Inferior parietal cortex (tissue), 1 donor: ENCODE results near the gene ISG20L2.

Experiments
- DNase-seq: peaks from one replicate; pipeline ENCODE4 v3.0.0-alpha.2; 2016; ENCODE audit errors: extremely low spot score

The ISG20L2 gene

GRCh38 chr1:156706657-156707416 is 21.7 kb downstream of the ISG20L2 start:
- no peak for DNase-seq

DNA sequence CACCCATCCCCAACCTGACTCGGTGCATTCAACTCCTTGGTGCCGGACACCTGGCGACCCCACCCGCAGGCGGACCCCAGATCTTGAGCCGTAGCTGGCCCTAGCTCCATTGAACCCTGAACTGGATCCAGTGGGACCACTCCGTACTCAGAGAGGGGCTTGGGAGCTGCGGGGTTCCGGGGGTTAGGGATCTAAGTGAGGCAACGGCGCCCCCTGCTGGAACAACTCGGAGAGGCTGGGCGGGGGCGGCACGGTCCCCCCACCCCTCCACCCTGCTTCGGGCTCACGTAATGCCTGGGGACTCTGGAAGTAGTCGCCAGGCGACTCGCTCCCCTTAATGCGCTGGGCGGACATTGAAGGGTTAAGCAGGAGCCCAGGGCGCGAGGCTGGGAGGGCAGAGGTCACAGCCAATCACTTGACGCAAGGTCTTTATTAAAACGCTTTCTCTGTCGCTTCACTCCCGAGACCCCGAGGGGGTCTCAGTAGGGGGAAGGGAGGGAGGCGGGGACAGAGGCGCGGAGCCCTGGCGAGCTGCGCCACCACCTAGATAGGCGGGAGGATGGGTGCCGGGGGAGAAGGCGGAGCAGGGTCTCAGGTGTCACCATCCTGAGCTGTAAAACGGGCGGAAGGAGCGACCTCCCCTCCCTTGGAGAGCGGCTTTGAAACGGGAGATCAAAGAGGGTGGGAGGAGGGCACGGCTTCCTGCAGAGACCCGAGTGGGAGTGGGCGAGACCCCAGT is 22.5 kb downstream of the ISG20L2 start:
- no peak for DNase-seq

DNA sequence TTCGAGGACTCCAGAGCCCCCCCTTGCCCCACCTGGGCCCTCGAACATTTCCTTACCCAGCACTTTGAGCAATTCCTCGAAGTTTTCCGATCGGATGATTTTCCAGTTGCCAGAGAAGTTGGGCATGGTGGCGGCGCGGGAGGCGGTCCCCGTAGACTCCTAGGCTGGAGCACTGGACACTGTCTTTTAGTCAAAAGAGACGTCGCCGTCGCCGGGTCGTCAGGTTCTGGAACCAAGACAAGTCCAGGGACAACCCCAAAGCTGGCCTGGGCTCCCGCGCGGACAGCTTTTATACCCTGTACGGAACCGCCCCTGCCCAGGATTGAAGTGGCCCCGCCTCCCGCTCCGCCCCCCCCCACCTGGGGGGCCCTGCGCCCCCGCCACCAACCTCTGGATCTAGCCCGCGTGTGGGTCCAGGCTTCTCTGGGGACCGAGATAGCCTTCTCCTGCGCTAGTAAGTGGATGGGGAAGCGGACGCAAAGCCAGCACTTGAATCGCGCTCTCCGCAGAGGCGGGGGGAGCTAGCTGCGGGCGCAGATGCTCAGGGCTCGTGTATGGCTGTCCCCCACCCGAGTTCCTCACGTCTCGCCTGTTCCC is 23.1 kb downstream of the ISG20L2 start, which contains the start of gene CRABP2:
TSS of gene CRABP2 (minus strand) at position 263 of the 597 bp plus-strand sequence. CDS start at position 126, 137 bp downstream.
- DNase-seq = no peak

DNA sequence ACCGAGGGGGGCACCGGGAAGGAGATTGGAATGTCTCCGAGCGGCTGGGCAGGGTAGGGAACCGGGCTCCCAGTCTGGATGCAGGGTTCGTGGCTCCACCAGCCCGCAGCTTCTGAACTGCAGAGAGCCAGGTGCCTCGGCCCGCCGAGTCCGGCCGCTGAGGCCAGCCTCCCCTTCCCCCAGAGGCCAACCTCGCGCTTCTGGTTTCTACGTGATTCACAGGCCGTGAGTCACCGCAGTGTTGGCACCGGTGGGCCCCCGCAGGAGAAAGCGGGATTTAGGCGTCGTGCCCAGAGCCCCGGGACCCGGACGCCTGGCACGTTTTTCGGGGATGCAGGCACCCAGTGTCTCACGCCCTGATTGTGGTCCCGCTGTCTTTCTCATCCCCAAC is 23.6 kb downstream of the ISG20L2 start:
- no peak for DNase-seq

- DNase-seq = no peak
These were observed 24.3 kb downstream of the ISG20L2 start for GRCh38 chr1:156704166-156704711.

DNA sequence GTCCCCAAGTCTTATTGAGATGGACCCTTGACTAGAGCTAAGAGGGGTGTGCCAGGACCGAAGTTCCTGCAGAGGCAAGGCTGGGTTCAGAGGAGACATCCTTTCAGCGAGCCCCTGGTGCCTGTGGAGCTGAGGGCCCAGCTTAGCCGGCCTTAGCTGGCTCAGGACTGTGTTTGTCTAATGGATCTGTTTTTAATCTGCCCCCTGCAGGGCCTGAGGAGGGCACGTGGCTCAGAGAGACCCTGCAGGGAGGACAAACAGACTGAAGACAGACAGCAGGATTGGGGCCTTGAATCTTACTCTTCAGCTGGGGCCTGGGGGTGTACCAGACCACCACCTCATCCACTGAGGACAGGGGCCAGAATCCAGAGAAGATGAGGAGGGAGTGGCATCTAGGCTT is 24.8 kb downstream of the ISG20L2 start:
- no peak for DNase-seq

DNA sequence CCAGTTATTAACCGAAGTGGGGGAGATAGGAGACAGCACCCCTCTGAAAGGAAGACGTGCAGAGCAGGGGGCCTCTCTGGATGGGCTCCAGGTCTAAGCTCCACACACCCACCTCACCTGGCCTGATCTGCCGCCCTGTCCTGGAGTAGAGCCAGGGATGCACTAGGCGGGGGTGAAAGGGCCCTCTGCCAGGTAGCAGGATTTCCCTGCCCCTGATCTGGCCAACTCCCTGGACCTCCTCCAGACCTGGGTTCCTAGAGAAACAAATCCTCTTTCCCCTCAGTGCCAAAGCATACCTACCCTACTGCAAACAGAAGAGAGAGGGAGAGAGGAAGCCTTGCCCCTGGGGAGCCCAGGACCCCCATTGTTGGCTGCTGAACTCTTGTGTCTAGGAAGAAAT is 25.2 kb downstream of the ISG20L2 start:
- DNase-seq = no peak

DNA sequence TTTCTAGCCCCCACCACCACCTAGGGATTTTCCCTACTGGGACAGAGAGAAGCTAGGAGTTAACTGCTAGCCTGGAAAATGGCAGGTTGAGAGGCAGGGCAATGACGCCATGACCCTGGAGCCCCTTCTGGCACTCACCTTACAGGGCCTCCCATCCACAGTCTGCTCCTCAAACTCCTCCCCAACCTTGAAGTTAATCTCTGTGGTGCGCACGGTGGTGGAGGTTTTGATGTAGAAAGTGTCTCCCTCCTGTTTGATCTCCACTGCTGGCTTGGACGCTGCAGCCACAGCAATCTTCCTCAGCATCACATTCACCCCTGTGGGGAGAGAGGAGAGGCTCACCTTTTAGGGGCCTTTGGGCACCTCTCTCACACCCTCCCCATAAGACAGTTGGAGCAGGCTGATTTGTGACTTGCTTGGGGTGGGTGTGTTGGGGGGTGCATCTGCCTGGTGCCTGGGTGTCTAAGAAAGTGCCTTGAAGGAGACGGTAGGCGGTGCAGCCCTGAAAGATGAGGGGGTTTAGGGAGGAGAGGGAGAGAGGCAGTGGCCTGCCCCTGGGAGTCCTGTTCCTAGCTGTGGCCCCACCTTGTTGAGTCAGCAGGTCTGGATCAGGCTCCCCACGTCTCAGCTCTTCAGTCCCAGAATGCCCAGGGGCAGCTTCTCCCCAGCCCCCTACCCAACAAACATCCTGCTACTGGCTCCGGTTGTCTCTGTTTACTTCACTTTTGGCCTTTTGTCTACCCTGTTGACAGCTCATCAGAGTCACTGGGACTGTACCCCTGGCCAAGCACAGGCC is 27.6 kb downstream of the ISG20L2 start:
- DNase-seq = no peak

DNA sequence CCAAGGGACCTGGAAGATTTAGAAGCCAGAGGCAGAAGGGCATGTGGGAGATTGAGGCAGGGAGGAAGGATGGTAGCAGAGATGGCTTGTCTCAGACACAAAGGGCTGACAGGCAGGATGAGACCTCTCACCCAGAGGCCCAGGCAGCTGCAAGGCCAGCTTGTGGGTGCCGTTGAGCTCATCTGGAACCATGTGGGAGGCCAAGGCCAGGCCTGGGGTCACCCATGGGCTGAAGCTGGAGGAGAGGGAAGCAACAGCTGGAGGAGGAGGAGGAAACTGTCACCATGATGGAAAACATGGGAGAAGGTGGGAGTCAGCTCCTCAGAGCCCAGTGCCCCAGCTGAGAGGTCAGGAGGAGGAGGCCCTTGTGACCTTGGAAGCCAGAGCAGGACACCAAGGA is 29.6 kb downstream of the ISG20L2 start:
- DNase-seq = no peak

DNA sequence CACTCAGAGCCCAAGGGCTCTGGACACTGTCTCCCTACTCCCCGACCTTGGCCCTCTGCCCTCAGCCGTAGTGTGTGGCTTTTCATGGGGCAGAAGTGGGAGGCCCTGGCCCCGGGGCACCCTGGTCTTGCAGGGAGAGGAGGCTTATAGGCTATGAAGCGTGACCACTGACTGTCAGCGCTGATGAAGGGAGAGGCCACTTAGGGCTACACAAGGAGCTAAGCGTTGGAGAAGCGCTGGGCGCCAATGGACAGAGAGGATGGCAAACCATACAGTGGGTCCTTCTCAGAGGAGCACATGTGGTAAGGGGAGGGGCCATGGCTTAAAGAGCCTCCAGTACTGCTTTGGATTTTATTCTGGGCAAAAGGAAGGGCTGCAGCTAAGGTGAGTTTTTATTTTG is 31.1 kb downstream of the ISG20L2 start:
- no peak for DNase-seq

GRCh38 chr1:156696755-156697154 is 31.8 kb downstream of the ISG20L2 start:
- DNase-seq = no peak

DNA sequence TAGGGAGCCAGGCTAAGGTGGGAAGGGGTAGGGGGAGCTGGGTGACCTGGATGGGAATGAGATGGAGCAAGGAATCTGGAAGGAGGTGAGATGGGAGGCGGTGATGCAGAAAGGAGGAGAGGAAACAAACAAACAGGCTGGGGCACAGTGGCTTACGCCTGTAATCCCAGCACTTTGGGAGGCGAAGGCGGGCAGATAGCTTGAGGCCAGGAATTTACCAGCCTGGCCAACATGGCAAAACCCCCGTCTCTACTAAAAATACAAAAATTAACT is 33.9 kb downstream of the ISG20L2 start:
- DNase-seq = no peak

DNA sequence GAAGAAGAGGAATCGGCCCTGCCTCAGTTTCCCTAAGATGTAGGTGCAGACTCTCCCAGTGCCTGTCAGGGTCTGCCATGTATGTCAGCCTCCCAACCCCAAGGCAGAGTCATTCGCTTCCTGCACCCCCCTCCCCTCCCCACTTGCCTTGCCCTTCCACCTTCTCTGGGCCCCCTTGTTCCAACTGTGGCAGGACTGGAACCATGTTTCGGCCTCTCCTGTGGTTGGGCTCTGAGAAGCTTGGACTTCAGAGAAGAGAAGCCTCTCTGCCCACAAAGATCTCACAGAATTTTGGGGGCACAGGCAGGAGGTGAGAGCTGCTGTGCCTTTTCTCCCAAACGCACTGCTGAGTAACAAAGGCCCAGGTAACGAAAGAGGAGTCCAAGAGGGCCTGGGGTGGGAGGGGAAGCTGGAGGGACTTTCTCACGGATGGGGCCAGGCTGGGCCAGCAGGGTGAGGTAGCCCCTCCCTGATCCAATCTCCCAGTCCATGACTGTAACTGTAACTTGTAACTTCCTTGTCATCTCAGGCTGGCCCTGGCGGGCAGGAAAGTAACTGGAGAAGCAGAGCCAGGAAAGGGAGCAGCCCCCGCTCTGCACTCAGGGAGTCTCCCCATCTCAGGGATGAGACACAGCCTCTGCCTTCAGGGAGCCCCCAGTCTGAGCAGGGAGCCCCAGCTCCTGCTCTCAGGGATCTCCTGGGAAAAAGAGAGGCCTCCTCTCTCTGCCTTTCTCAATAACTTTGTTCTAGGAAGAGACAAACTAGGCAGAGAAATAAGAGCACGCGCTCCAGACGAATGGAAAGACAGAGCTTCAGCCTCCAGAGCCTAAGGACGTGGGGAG is 34.5 kb downstream of the ISG20L2 start:
- no peak for DNase-seq

GRCh38 chr1:156692925-156693847 is 35.4 kb downstream of the ISG20L2 start:
- no peak for DNase-seq

- no peak for DNase-seq
These were observed 36.1 kb downstream of the ISG20L2 start for GRCh38 chr1:156692441-156692924.

DNA sequence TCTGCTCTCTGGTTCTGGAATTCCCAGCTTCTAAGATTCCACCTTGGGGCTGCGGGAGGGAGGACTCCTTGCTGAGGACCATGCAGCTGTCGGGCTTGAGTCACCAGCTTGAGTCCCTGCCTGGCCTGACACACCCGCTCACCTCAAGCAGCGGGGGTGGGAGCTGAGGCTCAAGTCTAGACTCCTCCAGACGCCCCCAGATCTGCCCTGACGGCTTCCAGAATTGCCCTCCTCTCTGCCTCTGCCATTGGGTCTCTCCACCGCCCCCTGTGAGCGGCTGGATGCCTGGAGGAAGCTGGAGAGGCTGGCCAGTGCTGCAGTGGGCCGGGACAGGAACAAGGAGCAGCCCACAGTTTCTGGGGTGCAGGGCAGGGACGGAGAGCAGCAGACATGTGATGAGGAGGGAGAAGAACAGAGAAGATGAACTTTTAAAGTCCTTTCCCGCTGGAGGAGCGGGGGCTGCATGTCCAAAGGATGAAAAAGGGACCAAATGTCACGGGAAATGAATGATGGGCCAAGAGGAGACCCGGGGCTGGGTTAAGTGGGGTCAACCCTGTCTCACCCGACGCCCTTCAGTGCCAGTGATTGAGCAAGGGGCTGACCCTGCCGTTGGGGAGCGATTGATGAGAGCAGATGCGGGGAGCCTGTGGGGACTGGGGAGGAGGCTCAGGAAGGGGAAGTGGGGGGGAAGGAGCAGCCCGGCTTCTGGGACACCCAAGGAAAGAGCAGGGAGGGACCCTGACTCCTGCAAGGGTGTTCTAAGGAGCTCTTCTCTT is 36.7 kb downstream of the ISG20L2 start:
- DNase-seq = no peak

DNA sequence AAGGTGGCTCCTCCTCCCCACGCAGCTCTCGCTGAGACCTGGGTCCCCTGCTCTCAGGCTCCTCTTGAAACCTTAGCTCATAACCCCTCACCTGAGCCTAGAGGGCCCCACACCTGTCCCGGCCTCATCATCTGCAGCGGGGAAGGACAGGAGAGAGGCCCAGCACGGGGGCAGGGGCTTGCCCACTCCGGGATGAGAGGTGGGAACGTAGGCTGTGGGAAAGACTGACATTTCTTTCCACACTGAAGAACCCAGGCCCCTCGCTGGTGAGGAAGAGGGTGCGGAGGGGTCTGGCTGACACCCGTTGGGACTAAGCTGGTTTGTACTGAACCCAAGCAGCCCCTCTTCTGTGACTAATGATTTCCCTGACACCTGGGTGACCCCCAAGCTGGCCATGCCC is 37.4 kb downstream of the ISG20L2 start:
- no peak for DNase-seq

DNA sequence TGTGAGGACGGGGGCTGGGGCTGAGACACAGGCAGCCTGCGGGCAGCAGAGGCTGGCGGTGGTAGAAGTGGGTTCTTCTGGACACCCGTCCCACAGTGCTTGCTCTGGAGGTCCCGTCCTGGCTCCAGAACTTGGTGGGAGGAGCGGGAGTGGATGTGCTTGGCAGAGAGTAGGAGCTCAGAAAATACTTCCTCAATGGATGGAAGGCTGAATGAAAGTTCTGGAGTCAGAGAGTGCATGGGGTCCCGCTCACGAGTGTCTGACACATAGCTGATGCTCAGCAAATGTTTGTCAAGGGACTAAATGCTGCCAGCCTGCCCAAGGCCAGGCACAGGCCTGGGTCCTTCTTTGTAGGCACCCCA is 37.9 kb downstream of the ISG20L2 start:
- DNase-seq = no peak
